Activated T-cell treated with anti-CD3 and anti-CD28 coated beads for 24 hours (primary cell): ENCODE data around the gene FRY.

Experiments used
- DNase-seq: peaks from one replicate; pipeline ENCODE4 v3.0.0-alpha.2; 2020; ENCODE audit warnings: low read depth

FRY gene

GRCh38 chr13:32216281-32216680 is 184.7 kb downstream of the FRY start:
- no peak for DNase-seq

GRCh38 chr13:32222046-32222676 is 190.6 kb downstream of the FRY start:
- no peak for DNase-seq

- no peak for DNase-seq
Measured at GRCh38 chr13:32224916-32225315, 193.3 kb downstream of the FRY start.

GRCh38 chr13:32225481-32225931 is 193.9 kb downstream of the FRY start:
- DNase-seq, result no peak

GRCh38 chr13:32228330-32229041 is 196.9 kb downstream of the FRY start:
- no peak for DNase-seq

- DNase-seq, result no peak
Measured at GRCh38 chr13:32229443-32229842, 197.9 kb downstream of the FRY start.

DNA sequence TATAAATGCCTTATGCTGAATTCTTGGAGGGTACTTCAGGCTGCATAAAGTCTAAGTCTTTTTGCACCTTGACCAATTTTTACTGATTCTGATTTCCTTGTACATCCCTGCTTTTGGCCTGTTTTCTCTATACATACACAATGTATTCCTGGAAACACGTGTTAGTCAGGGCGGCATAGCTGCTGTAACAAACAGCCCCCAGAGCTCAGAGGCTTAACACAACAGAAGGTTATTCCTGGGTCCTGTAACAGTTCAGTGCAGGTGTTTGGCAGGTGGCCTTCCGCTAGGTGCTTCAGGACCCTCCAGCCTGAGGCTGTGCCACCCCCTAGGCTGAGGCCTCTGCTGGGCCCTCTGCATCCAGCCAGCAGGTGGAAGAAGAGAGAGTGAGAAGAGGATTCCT is 200.7 kb downstream of the FRY start:
- no peak for DNase-seq

DNA sequence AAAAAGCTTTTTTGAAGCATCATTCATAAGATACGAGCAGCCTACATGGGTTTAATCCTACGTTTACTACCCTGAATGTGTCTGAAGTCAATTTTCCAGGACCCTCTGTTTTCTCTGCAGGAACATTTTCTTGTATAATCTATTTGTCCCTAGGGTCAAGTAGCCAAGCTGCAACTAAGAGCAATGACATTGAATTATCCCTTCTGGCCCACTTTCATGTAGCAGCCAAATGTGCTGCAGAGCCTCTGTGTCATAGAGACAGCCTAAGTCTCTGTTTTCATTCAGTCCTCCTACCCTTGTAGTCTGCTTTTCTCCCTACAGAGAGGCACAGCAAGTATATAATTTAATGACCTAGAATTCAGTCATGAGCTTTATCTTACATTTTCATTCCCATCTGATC is 201.5 kb downstream of the FRY start:
- DNase-seq, result no peak

GRCh38 chr13:32234914-32235313 is 203.3 kb downstream of the FRY start:
- DNase-seq, result no peak

DNA sequence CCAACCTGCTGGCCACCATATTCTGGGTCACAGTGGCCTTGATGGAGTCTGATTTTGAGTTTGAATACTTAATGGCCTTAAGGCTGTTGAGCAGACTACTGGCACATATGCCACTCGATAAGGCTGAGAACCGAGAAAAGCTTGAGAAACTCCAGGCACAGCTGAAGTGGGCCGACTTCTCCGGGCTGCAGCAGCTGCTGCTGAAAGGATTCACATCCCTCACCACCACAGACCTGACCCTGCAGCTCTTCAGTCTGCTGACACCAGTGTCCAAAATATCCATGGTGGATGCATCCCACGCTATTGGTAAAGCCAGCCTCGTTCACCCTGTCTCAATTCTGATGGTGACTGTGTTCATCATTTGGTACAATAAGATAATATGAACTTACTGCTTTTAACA is 206.1 kb downstream of the FRY start:
- DNase-seq, result no peak

DNA sequence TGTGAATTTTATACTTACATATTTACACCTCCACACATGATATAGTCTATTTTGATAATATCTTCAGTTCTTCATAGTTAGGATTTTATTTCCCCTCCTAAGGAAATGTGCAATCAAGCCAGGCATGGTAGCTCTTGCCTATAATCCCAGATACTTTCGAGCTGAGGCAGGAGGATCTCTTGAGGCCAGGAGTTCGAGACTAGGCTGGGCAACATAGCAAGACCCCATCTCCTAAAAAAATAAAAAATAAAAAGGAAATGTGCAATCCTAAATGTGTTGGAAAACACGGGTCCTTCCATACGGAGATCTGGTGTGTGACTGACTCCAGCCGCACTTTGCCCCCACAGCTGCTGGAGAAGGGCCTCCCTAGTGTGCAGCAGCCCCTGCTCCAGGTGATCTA is 212.1 kb downstream of the FRY start:
- no peak for DNase-seq

- no peak for DNase-seq
Measured at GRCh38 chr13:32245555-32245954, 214.0 kb downstream of the FRY start.

GRCh38 chr13:32246468-32246867 is 214.9 kb downstream of the FRY start:
- DNase-seq, result peak; percentile 11

DNA sequence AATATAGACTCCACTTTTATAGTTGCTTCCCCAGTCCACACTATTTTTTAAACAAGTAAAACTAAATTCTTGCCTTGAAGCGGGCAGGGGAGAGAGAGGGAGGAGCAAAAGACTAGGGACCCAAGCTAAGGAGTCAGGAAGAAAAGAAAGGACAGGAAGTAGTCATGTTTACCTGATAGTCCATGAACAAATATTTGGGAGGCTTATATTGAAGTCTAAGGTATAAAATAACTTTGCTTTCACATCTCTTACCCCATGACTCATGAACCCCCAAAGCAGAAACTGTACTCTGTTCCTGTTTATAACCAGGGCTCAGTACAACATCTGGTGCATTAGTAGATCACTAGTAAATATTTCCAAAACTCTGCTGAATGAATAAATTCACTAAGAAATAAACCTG is 216.3 kb downstream of the FRY start:
- DNase-seq, result no peak

- no peak for DNase-seq
Measured at GRCh38 chr13:32248801-32249200, 217.2 kb downstream of the FRY start.

GRCh38 chr13:32252812-32253438 is 221.4 kb downstream of the FRY start:
- DNase-seq, result no peak

- DNase-seq, result no peak
Measured at GRCh38 chr13:32253911-32254399, 222.4 kb downstream of the FRY start.

GRCh38 chr13:32254416-32254815 is 222.8 kb downstream of the FRY start:
- no peak for DNase-seq

DNA sequence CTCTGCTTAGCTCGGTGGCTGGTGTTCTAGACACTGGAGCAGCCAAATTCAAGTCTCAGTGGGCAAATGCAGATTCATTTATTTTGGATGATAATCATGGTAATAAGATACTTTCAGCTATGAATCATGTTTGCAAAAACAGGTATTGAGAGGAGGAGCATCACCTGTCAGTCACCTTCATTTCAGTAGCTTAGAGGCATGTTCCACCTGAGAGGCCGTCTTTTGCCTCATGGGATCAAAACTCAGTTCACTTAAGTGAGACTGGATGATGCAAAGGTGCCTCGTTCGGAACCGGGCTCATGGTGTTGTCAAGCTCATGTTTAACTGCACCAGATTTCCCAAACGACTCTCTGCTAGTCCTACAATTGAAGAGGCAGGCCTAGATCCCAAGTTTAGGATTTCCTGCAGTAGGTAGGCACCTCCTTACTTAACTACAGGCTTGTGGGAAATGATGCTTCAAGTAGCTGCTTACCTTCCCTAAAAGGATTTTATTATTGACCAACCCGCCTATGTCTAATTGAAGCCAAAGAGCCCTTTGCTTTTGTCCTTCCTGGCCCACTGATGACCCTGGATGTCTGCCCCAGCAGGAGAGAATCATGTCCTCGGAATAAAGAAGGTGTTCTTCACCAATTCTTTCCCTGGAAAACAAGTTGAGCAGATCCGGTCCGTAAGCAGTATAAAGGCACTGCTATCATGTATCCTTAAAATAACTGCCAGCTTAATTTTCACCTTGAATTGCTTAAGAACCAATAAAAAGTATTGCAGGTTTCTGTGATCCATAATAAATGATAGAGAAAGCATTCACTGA is 223.5 kb downstream of the FRY start:
- DNase-seq, result no peak

GRCh38 chr13:32255724-32256109 is 224.1 kb downstream of the FRY start:
- no peak for DNase-seq

- no peak for DNase-seq
Measured at GRCh38 chr13:32256243-32256642, 224.7 kb downstream of the FRY start.

GRCh38 chr13:32257649-32258048 is 226.1 kb downstream of the FRY start:
- DNase-seq, result no peak
